Head of caudate nucleus (tissue), 42 donors: ENCODE measurements around the gene SERTAD2.
A peak's percentile ranks its signal among the peaks of the same experiment; 100 is the strongest.

Experiments used
- DNase-seq, 42 donors: peaks; one replicate each; pipeline versions ENCODE4 v3.0.0 to v3.0.0-alpha.2; 2020 to 2021; ENCODE audit warnings: mixed read lengths in 7 of 42
- intact Hi-C: fragments of 100-400 bp; cut with DNase I; formaldehyde crosslinking; loops from one replicate; pipeline ENCODE4 v1.15.0; 2022

The SERTAD2 gene

DNA sequence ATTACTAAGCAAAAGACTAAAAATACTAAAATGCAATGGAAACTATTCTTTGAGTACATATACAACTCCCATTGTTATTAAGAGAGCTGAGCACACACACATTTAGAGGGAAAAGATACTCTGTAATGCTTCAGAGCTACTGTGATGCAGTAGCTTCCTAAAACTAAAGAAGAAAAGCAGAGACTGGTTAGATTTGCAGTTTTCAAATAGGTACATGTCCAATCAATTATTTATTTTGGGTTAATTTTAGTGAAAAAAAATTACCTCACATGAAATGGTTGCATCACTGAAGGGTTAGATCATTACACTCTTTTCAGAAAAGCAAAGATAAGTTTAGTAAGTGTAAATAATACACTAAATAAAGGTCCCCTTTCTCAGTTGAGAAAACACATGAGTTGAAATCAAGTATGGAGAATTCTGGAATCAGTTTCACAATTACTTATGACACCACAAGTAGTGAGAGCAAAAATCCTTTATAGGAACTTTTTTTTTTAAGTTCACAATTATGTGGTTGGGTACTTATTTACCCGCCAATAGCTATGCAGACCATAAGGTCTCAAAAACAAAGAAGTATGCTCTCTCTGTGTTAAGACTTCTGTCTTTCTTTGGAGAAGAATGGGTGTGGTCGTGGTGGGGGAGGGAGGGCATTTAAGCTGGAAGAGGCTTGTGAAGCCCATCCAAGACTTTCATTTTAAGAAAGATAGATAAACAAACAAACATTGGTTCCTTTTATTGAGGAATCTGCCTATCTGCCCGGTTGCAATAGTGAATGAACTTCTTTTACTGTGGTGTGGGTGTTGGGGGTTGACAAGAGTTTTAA lies 25.3 kb upstream of the SERTAD2 start:
- intact Hi-C loops, result no loop called here
- no peak for DNase-seq

DNA sequence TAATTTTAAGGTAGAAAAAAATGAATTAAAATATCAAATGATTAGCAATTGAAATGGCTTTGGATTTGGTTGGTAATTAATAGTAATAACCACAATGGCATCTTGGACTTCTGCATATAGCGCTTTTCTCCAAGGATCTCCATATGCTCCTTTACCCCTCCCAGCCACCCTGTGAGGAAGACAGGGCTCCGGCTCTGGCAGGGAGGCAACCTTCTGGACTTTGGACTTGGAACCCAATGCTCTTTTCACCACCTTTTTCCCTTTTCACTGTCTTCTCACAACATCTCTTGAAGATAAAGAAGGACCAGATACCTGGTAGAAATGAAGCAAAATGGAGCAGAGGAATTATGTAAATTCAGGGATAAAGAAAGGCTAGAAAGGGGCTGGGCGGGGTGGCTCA lies 23.8 kb upstream of the SERTAD2 start:
- no peak for DNase-seq
- intact Hi-C loops, result no loop called here

DNA sequence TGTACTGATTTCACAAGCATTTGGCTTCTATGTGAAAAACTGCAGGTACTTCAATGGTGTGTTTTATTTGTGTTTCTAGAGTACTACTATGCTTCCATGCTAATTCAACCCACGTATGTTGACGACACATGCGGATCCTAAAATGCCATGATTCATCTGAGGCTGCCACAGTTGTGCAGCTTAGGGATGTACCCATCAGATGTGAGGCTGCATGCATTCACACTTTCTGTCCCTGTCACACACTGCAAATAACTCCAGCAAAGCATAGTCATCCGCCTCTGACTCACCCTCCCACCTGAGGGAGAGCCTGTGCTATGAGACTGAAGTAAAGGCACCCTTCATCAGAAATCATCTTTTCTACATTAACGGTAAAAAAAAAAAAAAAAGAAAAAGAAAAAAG lies 22.1 kb upstream of the SERTAD2 start:
- DNase-seq, result peak; percentile 30 to 90 (median 70)
- intact Hi-C loops, result no loop called here

DNA sequence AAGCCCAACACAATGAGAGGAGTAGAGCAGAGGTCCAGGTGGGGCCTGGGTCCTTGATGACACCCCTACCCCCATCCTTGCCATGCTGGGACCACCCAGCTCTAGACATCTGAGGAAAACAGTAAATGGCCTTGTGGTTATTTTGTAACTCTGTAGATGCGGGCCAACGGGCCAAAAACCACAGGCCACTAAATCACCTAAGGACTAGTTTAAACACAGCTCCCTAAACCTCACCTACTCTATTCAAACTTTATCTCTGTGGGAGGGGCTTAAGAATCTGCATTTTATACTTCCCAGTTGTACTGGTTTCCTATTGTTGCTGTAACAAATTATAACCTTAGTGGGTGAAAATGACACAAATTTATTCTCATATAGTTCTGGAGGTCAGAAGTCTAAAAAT lies 19.0 kb upstream of the SERTAD2 start:
- no peak for DNase-seq
- intact Hi-C loops, result no loop called here

DNA sequence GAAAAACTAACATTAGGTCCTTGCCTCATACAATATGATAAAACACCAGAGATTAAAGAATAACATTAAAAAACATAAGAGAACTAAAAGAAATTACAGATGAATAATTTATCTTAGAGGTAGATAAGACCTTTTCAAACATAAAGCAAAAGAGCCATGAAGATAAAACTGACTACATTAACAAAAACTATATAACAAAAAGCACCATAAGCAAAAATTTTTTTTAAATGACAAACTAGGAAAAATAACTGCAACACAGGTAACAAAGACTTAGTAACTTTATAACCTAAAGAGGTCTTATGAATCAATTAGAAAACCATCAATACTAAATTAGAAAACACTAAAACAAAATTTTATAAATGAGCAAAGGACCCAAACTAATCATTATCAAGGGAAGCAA lies 16.3 kb upstream of the SERTAD2 start:
- no peak for DNase-seq
- intact Hi-C loops, result no loop called here

DNA sequence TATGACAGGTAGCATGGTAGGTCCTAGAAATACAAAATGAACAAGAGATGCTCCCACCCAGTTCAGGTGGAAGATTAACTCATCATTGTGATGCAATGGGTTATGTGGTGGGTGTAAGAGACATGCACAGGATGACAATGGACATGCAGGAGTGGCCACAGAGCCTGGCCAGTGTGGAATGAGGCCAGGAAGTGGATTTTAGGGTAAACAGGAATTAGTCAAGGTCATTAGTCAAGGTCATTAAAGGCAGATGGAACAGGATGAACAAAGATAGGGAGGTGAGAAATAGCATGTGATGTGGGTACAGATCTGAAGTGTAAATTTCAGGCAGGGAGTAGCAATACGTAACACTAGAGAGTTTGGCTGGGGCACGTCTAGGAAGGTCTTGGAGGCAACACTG lies 15.6 kb upstream of the SERTAD2 start:
- intact Hi-C loops, result no loop called here
- DNase-seq, result no peak

DNA sequence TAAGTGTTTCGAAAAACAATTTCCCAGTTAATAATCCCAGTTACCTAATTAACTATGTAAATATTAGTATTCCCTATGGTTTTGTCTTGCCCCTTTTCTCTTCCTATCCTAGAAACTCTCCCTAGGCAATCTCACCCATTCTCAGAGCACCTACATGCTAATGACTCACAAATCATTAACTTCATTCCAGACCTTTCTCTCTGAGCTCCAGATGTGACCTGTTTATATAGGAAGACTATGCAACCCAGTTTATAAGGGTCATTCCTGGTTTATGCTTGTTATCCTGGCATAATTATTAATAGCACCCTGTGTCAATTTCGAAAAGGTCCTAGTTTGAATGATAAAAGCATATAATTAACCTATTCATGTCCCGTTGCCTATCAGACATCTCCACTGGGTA lies 14.8 kb upstream of the SERTAD2 start:
- no peak for DNase-seq
- intact Hi-C loops, result no loop called here

DNA sequence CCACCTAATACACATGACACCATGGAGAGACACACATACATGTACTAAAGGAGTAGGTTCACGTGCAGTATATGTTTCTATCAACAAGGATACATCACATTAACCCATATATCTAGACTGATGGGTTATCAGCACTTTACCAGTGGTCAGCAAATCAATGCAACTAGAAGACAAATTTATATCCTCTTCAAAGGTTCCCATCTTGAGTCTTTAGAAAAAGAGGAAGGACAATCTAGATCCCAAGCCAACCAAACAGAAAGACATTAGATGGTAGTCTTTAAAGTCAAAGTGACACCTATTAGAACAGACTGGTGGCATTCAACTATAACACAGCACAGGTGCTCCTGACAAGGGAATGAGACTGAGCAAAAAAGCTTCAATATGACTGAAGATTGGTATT lies 13.8 kb upstream of the SERTAD2 start:
- no peak for DNase-seq
- intact Hi-C loops, result no loop called here

DNA sequence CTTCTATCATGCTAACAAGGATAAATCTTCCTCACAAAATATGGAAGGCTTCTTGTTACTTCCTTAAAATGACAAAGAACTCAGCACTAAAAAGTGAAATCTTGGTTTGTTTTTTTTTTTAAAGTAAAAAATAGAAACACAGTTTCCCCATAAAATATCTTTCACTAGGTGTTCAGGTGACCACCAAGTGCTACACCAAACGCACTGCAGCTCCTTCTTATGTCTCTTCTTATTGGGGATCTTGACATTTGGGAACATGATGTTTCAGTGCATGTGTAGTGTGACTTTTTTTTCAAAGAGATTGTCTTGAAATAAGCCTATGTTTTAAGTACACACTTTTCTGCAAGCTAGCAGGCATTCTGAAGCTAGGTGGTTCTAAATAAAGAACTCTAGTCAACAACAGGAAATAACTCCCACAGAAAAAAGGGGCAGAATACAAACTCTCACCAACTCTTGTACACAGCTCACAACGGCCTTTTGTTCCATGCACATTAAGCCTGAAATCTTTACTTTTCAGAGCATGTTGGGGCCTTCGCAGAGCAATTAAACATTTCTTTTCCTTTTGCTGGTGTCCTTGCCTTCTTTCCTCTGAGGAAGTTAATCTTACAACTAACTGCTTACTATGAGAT lies 13.2 kb upstream of the SERTAD2 start:
- intact Hi-C loops, result no loop called here
- no peak for DNase-seq

DNA sequence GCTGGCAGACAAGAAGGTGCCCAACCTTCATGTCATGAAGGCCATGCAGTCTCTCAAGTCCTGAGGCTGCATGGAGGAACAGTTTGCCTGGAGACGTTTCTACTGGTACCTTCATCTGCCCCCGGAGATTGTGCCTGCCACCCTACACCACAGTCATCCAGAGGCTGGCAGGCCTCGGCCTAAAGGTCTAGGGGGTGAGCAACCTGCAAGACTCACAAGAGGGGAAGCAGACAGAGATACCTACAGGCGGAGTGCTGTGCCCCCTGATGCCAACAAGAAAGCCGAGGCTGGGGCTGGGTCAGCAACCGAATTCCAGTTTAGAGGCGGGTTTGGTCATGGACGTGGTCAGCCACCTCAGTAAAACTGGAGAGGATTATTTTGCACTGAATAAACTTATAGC lies 12.0 kb upstream of the SERTAD2 start:
- intact Hi-C loops, result no loop called here
- no peak for DNase-seq

DNA sequence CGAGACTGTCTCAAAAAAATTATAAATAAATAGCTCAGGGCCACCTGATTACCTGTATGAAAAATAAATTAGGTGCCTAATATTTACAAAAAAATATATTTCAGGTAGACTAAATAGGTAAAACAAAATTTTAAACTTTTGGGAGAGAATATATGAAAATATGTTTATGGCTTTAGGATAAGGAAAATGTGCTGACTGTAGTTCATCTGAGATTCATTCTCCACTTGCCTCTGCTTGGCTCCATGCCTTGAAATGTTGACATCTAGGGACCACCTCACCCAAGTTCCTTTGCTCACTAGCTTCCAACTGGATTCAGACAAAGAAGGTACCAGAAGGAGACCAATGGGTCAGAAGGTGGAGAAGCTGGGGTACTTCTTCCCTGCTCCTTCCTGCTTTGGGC lies 9.7 kb upstream of the SERTAD2 start:
- intact Hi-C loops, result no loop called here

DNA sequence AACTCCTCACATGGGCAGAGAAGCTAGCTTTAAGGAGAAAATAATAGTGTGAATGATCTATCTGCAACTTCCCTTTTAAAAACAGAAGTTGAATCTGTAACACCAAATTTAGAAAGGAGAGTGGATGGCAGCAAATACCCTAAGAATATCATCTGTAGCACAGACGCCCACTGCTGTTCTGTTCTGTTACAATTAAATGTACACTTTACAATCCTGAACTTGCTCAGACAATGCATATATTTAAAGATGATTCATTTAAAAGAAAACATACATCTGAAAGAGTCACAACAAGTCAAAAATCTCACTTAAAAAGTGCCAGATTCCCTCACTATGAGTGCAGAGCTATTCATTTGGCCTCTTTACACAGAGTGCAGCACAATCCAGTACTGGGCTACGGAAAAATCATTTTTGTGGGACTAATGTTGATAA lies 8.0 kb upstream of the SERTAD2 start:
- intact Hi-C loops, result no loop called here
- peak in 4 of 42 donors; percentile 25 to 71 (median 56) for DNase-seq

More for the DNA sequence above, 9.7 kb upstream of the SERTAD2 start:
- DNase-seq, result no peak

DNA sequence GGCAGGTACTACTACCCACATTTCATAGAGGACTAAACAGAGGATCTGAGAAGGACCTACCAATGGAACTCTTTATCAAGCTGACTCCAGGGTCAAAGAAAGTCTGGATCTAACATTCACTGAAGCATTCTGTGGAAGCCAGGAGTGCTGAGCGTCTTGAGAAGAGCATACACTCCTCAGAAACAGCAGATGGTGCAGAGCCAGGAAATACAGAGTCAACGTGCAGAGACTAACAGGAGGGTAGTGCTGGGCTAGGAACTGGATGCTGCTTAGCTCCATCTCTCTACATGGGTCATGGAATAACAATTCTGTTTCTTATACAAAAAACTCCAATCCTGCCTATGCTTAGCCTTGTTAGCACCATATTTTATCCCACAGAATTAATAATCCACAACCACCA lies 5.5 kb upstream of the SERTAD2 start:
- intact Hi-C loops, result loop anchor here (10.0 kb wide), 1 partner anchor 176 kb away; no protein-coding TSS in a partner anchor
- DNase-seq, result no peak

DNA sequence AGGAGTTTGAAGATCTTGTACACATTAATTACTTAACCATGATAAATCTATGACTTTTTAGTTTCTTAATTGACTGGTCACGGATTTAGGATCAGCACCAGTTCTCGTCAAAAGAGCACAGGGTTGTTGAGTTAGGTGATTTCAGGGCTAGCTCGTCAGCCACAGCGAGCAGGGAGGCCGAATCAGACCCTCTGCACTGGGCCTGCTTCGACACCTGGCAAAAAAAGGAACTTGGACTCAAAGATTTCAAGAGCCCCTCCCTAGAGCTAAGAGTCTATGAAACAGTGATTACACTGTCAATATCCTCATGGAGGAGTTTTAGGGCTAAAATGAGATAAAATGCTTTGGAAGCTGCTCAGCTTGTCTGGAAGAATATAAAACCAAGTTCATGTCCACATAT lies 4.6 kb upstream of the SERTAD2 start:
- intact Hi-C loops, result loop anchor here (10.0 kb wide), 1 partner anchor 177 kb away; no protein-coding TSS in a partner anchor
- DNase-seq, result no peak

DNA sequence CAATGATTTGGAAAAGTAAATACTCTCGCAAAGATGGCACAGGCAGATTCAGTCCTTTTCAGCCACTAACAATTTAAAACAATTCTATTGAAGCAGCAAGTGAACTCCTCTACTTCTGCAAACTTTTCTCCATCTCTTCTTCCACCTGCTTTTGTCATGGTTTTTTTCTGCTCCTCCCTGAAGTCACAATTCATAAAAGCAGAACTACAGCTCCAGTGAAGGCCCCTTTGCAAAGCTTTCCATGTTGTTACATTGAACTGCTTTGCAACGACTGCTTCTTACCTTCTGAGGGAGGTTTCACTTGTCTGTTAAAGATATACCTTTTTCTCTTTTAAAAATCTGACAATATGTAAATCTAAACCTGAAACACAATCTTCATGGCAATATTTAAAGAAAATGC lies 3.7 kb upstream of the SERTAD2 start:
- no peak for DNase-seq
- intact Hi-C loops, result loop anchor here (10.0 kb wide), 1 partner anchor 177 kb away; no protein-coding TSS in a partner anchor

DNA sequence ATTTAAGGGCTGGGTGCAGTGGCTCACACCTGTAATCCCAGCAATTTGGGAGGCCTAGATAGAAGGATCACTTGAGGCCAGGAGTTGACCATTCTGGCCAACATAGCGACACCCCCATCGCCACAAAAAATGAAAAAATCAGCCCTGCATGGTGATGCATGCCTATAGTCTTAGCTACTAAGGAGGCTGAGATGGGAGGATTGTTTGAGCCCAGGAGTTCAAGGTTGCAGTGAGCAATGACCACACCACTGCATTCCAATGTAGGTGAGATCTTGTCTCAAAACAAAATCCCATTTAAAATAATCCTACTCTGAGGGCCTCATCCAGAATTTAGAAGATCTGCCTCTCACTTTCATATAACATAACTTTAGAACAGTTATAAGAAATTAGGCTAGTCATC lies 2.7 kb upstream of the SERTAD2 start:
- intact Hi-C loops, result loop anchor here (10.0 kb wide), 1 partner anchor 178 kb away; no protein-coding TSS in a partner anchor
- DNase-seq, result no peak

DNA sequence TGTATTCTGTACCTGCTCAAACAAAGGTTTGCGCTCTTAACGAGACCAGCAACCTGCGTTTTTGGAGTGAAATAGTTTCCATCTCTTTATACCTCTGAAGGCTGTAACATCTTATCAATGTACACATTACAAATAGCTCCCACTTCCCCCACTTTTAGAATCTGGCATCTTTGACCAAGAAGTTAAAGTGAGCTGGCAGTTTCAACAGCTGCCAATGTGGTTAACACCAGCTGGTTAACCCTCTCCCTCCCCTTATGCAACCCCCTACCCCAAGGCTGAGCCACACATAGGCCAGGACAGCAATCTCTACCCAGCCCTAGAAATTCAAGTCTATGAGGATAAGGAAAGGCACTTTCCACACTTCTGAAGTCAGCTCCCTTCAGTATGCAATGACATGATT lies 2.2 kb upstream of the SERTAD2 start:
- intact Hi-C loops, result loop anchor here (2.0 to 10.0 kb wide), 2 partner anchors 95 to 179 kb away; no protein-coding TSS in a partner anchor
- DNase-seq, result no peak

DNA sequence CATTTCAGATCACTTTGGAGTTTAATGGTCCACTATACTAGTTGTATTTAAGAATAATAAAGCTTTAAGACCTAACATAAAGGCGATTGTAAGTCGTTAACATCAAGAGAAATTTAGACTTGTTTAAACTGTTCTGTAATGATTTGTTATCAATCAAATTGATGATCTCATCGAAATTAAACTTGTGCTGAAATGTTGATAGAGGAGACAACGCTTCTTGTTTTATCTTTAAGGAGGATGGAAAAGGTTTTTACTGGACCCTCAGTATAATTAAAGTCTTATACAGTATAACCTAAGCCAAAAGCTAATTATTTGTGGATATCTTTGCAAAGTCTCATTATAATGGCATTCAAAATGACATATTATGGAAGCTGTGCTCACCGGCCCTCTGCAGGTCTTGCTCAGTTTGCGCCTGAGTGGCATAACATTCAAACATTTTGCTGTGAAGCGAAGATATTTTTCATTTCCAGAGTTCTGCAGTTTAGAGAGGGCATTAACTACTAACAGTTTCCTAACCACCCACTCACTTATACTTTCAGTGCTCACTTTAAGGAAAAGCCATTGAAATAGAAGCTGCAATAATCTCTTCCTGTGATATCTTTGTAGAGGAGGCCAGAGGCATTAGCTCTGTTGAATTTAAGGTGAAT lies 1.4 kb upstream of the SERTAD2 start:
- DNase-seq, result no peak
- intact Hi-C loops, result loop anchor here (2.0 to 10.0 kb wide), 2 partner anchors 96 to 180 kb away; no protein-coding TSS in a partner anchor

DNA sequence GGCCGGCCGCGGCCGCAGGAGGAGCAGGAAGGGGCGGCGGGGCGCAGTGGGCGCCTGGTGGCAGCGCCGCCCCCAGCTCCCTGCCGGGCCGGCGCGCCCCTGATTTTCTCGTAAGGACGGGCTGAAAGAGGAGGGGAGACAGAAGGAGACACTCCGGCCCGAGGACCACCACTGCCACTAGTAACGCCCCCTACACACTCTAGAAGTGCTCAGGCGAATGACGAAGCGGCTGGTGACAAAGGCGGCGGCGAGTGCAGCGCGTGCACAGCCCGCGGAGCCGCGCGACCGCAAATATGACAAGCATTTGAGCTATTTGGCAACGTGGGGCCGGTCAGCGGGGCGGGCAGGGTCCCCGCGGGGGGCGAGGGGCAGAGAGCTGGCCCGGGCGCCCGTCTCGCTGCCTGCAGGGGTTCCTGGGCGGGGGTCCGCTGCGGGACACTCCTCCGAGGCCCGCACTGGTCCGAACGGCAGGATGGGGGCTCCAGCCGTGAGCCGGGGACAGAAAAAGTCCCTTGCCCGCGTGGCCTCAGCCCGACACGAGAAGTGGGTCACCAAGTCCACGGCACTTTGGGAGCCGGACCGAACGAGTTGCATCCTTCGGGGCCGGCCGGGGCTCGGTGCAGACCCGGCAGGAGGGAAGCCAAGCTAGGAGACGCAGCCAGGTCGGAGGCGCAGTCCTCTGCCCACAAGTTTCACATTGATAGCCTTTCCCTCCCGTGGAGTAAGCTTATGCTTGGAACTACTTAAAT lies 524 bp upstream of the SERTAD2 start:
- DNase-seq, result peak in 37 of 42 donors; percentile 25 to 72 (median 55)
- intact Hi-C loops, result loop anchor here (2.0 to 10.0 kb wide), 3 partner anchors 97 to 181 kb away; no protein-coding TSS in a partner anchor
